OCI-LY1 (cell line): Measurements from ENCODE around the gene SQSTM1.

Experiments
- CTCF ChIP-seq: fragments of 200-600 bp; sonication (generic), shearing (Covaris generic); IDR thresholded peaks from 2 replicates; pipeline ENCODE4 v1.5.1; 2017; ENCODE audit warnings: mild to moderate bottlenecking, antibody characterized with exemption, low read length, moderate library complexity, mixed read lengths
- EZH2 ChIP-seq: fragments of 200-600 bp; sonication (generic), shearing (Covaris generic); IDR thresholded peaks from 2 replicates; pipeline ENCODE4 v1.8.0; 2017; ENCODE audit warnings: borderline replicate concordance, mixed run types, mild to moderate bottlenecking, antibody characterized with exemption, low read length, moderate library complexity, mixed read lengths

GRCh38 chr5:179832039-179832745, 11.5 kb downstream of the SQSTM1 start:
- TF ChIP-seq EZH2 (no peak), CTCF (no peak)
